PFSK-1 (cell line): Measurements from ENCODE around the gene UNC5C.

ENCODE experiments used
- POLR2AphosphoS5 ChIP-seq: IDR thresholded peaks from 2 replicates; pipeline ENCODE4 v1.6.1; 2012; ENCODE audit warnings: low read depth, mild to moderate bottlenecking, control low read depth, low read length, moderate library complexity
- SIN3A ChIP-seq: IDR thresholded peaks from 2 replicates; pipeline ENCODE4 v1.6.1; 2012; ENCODE audit warnings: mild to moderate bottlenecking, low read length, moderate library complexity, borderline replicate concordance; ENCODE audit not compliant: insufficient read depth
- TAF1 ChIP-seq: IDR thresholded peaks from 2 replicates; pipeline ENCODE4 v1.6.1; 2012; ENCODE audit warnings: low read length, control low read depth, borderline replicate concordance; ENCODE audit not compliant: insufficient read depth
- TF ChIP-seq, protein P1 (sequence below), 2 experiments: IDR thresholded peaks; 2 replicates each; pipeline versions ENCODE4 v1.6.1 to v1.8.0; 2011 to 2012; ENCODE audit warnings: low read depth in 2 of 2, low read length in 2 of 2, control low read depth in 1 of 2, inconsistent platforms in 1 of 2, mild to moderate bottlenecking in 1 of 2, moderate library complexity in 1 of 2; ENCODE audit not compliant: insufficient read depth in 1 of 2

DNA sequence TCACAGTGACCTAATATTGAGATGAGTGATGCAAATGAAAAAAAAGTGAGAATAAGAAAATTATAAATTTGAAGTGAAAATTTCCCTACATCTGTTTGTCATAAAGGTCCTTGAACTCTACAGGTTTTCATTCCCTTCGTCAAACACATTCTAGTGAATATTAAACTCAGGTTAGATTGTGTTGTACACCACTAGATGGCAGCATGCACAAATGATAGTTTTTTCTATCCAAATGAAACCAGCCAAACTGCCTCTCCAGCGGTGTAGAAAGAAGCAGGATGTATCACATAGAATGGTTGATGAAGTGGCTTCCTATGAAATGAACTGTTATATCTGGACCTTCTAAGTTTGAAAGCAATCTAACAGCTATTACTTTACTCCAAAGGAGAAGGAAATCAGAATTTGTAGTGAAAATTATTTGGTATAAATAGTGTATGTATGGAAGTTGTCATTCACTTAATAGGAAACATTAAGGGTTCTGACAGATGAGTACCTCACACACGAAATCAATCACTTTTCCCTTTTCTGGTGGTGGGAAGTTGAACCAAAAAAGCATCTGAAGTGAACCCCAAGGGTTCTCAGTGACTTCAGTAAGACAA, 382.7 kb downstream of the UNC5C start:
- TF ChIP-seq SIN3A (no peak), POLR2AphosphoS5 (no peak), TAF1 (no peak)
- TF ChIP-seq, protein P1, sequence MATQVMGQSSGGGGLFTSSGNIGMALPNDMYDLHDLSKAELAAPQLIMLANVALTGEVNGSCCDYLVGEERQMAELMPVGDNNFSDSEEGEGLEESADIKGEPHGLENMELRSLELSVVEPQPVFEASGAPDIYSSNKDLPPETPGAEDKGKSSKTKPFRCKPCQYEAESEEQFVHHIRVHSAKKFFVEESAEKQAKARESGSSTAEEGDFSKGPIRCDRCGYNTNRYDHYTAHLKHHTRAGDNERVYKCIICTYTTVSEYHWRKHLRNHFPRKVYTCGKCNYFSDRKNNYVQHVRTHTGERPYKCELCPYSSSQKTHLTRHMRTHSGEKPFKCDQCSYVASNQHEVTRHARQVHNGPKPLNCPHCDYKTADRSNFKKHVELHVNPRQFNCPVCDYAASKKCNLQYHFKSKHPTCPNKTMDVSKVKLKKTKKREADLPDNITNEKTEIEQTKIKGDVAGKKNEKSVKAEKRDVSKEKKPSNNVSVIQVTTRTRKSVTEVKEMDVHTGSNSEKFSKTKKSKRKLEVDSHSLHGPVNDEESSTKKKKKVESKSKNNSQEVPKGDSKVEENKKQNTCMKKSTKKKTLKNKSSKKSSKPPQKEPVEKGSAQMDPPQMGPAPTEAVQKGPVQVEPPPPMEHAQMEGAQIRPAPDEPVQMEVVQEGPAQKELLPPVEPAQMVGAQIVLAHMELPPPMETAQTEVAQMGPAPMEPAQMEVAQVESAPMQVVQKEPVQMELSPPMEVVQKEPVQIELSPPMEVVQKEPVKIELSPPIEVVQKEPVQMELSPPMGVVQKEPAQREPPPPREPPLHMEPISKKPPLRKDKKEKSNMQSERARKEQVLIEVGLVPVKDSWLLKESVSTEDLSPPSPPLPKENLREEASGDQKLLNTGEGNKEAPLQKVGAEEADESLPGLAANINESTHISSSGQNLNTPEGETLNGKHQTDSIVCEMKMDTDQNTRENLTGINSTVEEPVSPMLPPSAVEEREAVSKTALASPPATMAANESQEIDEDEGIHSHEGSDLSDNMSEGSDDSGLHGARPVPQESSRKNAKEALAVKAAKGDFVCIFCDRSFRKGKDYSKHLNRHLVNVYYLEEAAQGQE (IDR thresholded peaks at IDR 0.05; ENCODE audit: insufficient read depth in 1 of 2, low read depth in 2 of 2, low read length in 2 of 2): no peak
